Gastroesophageal sphincter (tissue), 3 donors: ENCODE measurements around the gene LRIG1.

Experiments
- CTCF ChIP-seq, 4 experiments: fragments of 200-600 bp in 2 of 4; fragments of 450-650 bp in 2 of 4; sonication (generic) in 1 of 4; IDR thresholded peaks; one replicate each; pipeline ENCODE4 v1.5.1; 2017 to 2019; ENCODE audit warnings: antibody characterized with exemption in 4 of 4, mild to moderate bottlenecking in 2 of 4, moderate library complexity in 2 of 4
- EP300 ChIP-seq: sonication (generic); formaldehyde crosslinking; IDR thresholded peaks from one replicate; pipeline ENCODE4 v1.6.1; 2017; ENCODE audit warnings: antibody characterized with exemption, mild to moderate bottlenecking
- POLR2A ChIP-seq, 2 donors: fragments of 450-650 bp; IDR thresholded peaks; one replicate each; pipeline ENCODE4 v1.6.1; 2017; ENCODE audit warnings: antibody characterized with exemption in 2 of 2, mild to moderate bottlenecking in 2 of 2, moderate library complexity in 1 of 2
- POLR2AphosphoS5 ChIP-seq: sonication (generic); formaldehyde crosslinking; IDR thresholded peaks from one replicate; pipeline ENCODE4 v1.6.1; 2017; ENCODE audit warnings: antibody characterized with exemption

- TF ChIP-seq CTCF (IDR thresholded peaks at IDR 0.05) = no peak
- TF ChIP-seq POLR2AphosphoS5 = no peak
- TF ChIP-seq POLR2A (IDR thresholded peaks at IDR 0.05) = no peak
- TF ChIP-seq EP300 = no peak
Observed at GRCh38 chr3:66355394-66355793, 145.4 kb downstream of the LRIG1 start.
